Kidney tubule cell (primary cell): Measurements from ENCODE around the gene GLTPD2.

Experiments
- DNase-seq: peaks from one replicate; pipeline ENCODE4 v3.0.0-alpha.2; 2018; ENCODE audit warnings: low spot score

The GLTPD2 gene

DNA sequence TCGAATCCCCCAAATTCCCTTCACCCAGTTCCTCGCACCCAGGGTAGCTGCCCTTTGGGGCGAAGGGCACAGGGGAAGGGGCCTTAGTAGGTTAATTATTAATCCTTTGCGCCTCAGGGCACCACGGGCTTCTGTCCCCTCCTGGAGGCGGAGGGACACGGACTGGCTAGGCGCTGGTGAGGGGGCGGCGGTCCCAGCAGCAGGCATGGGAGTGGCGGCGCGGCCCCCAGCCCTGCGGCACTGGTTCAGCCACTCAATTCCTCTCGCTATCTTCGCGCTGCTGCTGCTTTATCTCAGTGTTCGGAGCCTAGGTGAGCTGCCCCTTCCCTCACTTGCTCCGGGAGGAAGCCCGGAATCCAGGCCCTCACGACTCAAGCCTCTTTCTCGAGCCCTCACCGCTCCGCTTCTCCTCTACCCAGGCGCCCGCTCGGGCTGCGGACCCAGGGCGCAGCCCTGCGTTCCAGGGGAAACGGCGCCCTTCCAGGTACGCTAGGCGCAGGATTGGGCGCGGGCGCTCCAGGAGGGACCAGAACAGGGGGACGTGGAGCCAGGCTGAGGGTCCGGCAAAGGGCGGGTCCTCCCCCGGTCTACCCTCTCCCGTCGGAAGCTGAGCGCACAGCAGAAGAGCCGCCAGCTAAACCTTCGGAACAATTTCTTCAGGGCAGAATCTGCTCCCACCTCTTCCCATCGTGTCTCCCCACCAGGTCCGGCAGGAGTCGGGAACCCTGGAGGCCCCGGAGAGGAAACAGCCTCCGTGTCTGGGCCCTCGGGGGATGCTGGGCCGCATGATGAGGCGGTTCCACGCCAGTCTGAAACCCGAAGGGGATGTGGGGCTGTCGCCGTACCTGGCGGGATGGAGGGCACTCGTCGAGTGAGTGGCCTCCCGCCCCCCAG is at the start of gene GLTPD2:
GLTPD2 (plus strand) TSS at position 158 of the 894 bp plus-strand sequence; CDS start at position 206, 48 bp downstream.
- DNase-seq = peak; percentile 22

- DNase-seq = peak; percentile 69
These were observed 49.4 kb upstream of the GLTPD2 start, which contains the start of the genes CXCL16 and ZMYND15 for GRCh38 chr17:4739122-4740024. CXCL16 (minus strand) TSS chr17:4739928; CDS start chr17:4739339, 589 bp downstream. ZMYND15 (plus strand) TSS chr17:4739833; CDS start chr17:4740549, 716 bp downstream.

DNA sequence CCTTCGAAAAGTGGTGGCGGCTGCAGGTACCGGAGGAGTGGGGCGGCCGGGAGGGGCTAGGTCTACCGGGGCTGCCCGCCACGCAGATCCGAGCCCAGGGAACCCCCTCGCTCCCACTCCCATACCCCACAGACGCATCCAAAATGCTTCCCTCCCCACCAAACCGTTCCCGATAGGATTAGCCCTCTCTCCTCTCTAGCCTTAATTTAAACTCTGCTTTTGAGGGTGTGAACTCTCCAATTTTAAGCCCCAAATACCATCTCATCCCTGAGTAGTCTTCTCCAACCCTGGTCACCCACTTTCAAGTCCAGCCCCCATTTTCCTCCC is 48.8 kb upstream of the GLTPD2 start:
- no peak for DNase-seq

- no peak for DNase-seq
These were observed 48.2 kb upstream of the GLTPD2 start for GRCh38 chr17:4740584-4740983.

- no peak for DNase-seq
These were observed 47.2 kb upstream of the GLTPD2 start for GRCh38 chr17:4741544-4741943.

DNA sequence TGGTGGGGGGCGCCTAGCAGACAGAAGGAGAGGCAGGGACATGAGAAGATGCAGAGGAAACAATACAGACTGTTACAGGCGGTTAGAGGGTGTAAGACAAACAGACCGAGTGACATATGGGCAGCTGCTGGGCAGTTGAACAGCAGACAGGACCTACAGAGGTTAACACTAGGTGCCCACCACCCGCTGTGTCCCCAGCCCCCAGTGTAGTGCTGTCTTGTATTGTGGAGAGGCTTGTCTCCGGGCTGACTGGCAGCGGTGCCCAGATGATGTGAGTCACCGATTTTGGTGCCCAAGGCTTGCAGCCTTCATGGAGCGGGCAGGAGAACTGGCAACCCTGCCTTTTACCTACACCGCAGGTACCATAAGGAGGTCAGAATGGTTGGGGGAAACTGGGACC is 46.6 kb upstream of the GLTPD2 start:
- DNase-seq = no peak

DNA sequence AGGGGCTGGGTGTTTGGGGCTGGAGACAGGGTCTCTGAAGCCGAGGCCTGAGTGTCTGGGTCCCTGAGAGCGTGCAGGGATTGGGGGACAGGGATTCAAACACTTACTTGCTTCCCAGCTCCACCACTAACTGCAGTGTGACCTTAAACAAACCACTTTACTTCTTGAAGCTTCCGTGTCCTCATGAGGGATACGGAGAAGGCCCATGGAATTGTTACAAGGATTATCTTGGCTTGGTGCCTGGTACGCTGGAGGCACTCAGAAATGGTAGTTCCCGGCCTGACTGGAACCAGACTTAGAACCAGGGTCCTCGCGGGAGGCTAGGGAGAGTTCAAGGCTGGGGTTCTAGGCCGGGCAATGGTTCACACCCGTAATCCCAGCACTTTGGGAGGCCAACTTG is 46.1 kb upstream of the GLTPD2 start:
- no peak for DNase-seq

GRCh38 chr17:4743216-4743615 is 45.5 kb upstream of the GLTPD2 start:
- no peak for DNase-seq

DNA sequence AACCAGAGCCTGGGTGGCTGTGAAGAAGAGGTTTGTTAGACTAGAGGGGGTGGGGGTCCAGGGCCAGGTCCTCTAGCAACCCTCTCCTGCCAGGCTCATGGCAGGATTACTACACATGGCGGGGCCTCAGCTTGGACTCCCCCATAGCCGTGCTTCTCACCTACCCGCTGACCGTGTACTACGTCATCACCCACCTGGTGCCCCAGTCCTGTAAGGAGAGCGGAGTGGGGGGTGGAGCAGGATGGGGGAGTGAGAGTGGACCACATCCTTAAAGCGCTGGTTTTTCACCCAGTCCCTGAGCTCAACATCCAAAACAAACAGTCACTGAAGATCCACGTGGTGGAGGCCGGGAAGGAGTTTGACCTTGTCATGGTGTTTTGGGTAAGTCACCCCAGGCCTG is 44.9 kb upstream of the GLTPD2 start:
- no peak for DNase-seq

GRCh38 chr17:4744999-4745969 is 43.5 kb upstream of the GLTPD2 start:
- no peak for DNase-seq

DNA sequence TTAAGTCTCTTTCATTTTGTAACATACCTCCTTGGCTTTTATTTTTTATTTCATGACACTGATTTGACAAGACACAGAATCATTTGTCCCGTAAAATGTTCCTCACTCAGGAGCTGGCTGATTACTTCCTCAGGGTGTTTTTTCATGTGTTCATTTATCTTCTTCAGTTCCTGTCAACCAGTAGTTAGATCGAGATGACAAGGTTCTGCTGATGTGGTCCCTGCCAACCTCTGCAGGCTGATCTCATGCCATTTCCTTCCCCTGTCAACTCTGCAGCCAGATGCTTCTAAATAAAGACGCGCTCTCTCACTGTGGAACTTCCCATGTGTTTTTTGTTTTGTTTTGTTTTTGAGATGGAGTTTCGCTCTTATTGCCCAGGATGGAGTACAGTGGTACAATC is 40.9 kb upstream of the GLTPD2 start:
- no peak for DNase-seq

GRCh38 chr17:4748686-4749085 is 40.1 kb upstream of the GLTPD2 start:
- no peak for DNase-seq

DNA sequence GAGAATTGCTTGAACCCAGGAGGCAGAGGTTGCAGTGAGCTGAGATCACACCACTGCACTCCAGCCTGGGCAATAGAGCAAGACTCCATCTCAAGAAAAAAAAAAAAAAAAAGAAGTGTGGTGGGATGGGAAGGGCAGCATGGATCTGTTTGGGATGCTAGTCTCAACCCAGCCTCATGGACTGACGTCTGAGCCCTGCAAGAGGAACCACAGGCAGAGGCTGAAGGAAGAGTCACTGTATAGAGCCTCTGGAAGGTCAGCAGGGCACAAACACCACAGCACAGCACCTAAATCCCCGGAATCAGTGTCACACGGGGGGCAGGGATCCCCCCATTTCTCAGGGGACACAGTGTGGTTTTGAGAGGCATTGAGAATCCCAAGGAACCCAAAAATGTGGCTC is 38.2 kb upstream of the GLTPD2 start:
- no peak for DNase-seq

GRCh38 chr17:4751932-4752331 is 36.8 kb upstream of the GLTPD2 start:
- DNase-seq = no peak

GRCh38 chr17:4753392-4753791 is 35.4 kb upstream of the GLTPD2 start:
- DNase-seq = no peak

DNA sequence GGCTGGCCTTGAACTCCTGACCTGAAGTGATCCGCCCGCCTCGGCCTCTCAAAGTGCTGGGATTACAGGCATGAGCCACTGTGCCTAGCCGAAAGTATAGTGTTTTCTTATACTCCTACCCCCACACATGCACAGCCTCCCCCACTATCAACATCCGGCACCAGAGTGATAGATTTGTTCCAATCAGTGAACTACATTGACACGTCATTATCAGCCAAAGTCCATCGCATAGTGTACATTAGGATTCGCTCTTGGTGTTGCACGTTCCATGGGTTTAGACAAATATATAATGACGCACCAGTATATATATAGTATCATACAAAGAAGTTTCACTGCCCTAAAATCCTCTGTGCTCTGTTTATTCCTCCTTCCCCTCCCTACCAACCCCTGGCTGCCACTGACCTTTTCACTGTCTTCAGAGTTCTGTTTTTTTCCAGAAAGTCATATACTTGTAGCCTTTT is 29.0 kb upstream of the GLTPD2 start:
- no peak for DNase-seq

- DNase-seq = no peak
These were observed 24.2 kb upstream of the GLTPD2 start for GRCh38 chr17:4764595-4764994.

DNA sequence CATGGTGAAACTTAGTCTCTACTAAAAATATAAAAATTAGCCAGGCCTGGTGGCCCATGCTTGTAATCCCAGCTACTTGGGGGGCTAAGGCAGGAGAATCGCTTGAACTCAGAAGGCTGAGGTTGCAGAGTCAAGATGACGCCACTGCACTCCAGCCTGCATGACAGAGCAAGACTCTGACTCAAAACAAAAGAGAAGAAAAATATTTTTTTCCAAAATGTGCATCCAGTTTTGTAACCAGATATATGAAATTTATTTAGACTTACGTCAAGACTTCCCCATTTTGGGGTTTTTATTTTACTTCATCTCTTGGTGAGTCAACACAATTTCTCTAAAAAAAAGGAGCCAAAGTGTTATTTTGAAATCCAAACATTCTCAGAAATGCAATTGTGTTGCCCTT is 22.6 kb upstream of the GLTPD2 start:
- no peak for DNase-seq

GRCh38 chr17:4766723-4767122 is 22.0 kb upstream of the GLTPD2 start:
- DNase-seq = no peak

- no peak for DNase-seq
These were observed 20.5 kb upstream of the GLTPD2 start for GRCh38 chr17:4768298-4768697.

DNA sequence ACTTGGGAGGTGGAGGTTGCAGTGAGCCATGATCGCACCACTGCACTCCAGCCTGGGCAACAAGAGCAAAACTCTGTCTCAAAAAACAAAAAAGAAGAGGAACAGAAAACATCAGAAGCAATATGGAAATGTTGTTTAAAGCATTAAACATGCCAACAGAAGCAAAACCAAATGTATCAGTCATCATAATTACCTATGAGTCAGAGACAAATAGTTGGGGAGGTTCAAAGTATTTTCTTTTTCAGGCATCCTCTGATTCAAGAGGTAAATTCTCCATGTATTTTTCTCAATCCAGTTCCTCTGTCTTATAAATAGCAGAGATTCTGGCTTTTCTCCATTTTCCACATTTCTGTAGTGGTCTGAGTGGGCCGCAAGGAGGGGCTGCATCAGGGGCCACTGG is 19.1 kb upstream of the GLTPD2 start:
- DNase-seq = peak; percentile 36
